GM18507 (cell line): ENCODE data around the gene PEX14.

ENCODE experiments used
- DNase-seq: peaks from one replicate; pipeline ENCODE4 v3.0.0; 2011; ENCODE audit warnings: low read depth; ENCODE audit not compliant: insufficient read length; ENCODE audit errors: extremely low spot score
- FAIRE-seq: peaks from 2 replicates; lab custom pipeline; 2011; peaks lifted over from hg19 to GRCh38; lab: Jason Lieb, UNC

Gene PEX14

DNA sequence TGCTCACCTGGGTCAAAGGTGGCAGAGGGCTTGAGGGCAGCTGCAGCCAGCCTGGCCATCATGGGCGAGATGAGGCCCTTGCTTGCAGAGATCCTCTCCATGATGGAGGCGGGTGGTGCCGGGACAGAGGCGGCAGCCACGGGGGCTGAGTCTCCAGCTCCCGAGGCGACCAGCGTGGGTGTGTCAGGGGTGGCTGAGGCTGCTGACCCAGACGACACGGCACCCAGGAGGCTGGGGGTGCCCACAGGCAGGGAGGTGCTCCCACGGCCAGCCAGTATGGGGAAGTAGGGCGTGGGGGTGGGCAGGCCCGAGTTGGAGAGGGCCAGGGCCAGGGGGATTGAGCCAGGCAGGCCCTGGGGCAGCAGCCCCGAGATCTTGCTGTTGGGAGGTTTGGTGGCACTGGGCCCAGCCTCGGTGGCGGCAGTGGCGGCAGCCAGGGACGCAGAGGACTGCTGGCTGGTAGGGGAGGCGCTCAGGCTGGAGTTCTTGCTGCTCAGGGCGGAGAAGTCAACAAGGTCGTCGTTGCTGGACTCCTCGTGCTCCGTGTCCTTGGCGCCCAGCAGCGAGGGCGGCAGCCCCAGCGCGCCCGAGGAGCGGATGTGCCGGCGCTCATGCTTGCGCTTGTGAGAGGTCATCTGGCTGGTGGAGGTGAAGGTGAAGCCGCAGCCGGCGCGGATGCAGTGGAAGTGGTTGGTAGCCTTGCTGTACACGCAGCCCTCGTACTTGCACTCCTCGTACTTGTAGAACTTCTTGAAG lies 178.8 kb downstream of the PEX14 start:
- DNase-seq (no peak), FAIRE-seq (no peak)

DNA sequence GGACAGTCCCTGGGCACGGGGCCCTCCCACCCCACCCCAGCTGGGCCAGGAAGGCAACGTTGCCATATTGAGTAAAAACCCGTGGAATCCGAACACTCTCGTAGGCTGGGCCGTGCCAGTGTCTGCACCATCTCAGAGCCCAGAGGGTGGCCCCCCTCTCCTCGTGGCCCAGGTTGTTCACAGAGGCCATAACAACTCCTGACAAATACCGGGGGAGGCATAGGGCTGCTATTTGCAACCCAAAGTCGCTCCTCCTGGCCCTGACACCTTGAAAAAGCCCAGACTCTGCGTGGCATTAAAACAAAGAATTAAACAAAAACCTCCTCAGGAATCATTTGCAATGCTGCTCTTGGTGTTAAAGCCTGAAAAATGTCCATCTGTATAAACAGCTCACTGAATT lies 180.3 kb downstream of the PEX14 start:
- no peak for DNase-seq
- FAIRE-seq = no peak

DNA sequence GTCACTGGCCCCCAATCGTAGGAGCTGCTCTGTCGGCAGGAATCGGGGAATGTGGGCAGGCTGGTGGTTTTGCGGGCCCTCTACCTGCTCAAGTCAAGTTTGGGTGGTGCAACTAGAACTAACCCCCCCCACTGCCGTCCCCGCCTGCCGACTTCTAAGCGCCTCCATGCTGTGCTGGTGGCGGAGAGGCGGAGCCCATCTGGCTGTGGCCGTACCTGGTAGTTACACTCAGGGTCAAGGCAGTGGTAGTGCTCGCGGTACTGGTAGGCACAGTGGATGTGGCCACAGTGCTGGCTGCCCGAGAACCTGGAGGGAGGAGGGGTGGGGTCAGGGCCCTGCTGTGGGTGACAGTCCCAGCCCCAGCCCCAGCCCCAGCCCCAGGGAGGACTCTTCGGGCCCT lies 181.7 kb downstream of the PEX14 start:
- DNase-seq (no peak), FAIRE-seq (no peak)

DNA sequence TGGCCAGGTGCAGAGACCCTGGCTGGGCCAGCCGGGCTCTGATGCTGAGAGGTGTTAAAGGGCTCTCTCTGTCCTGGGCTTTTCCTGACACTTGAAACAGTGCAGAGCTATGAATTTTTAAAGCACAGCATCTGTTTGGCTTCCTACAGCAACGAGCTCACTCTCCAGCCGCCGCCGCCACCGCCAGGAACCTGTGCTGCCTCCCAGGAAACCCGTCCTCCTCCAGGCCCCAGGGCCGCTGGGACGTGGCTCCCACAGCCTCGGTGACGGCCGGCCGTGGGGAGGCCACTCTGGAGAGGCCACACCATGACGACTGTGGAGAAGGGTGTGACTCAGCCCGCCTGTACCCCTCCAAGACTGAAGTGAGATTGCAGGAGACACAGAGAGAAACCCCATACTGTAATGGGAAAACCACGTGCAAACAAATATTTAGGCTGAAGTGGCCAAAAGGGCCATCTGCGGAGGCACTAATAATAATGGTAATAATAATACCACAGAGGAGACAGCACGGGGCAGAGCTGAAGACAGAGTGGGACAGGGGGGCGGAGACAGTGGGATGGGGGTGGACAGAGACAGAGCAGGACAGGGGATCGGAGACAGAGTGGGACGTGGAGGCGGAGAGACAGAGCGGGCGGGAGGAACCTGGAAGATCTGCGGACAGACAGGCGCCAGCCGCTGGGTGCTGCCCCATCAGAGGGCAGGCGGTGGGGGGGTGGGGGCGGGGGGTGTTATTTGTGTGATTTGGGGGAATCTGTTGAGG lies 182.5 kb downstream of the PEX14 start:
- no peak for FAIRE-seq
- no peak for DNase-seq

DNA sequence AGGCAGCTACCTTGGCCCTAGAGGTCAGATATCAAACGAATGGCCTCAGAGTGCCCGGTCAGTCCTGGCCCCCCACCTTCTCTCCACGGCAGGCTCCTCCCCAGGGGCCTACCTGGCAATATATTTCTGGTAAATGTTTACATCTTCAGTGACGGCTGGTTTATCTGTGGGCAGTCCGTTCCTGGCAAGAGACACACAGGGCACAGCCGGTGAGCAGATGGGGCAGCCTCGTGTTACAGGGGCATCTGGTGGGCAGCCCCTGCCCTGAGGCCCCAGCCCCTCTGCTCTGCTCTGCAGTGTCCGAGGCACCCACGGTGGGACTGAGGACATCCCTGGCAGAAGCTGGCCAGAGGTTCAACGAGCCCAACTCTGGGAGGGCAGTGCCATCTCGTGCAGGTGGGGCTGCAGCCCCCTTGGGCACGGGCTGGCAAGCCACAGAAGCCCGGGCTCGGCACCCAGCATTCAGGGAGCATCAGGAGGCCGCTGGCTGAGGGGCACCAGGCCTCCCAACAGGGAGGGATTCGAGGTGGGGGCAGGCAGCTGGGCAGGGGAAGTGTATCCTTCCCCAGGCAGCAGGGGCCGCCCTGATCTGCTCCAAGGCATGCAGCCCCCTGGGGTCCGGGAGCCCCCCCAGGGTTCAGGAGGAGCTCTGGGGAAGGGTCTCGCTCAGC lies 183.8 kb downstream of the PEX14 start:
- no peak for DNase-seq

DNA sequence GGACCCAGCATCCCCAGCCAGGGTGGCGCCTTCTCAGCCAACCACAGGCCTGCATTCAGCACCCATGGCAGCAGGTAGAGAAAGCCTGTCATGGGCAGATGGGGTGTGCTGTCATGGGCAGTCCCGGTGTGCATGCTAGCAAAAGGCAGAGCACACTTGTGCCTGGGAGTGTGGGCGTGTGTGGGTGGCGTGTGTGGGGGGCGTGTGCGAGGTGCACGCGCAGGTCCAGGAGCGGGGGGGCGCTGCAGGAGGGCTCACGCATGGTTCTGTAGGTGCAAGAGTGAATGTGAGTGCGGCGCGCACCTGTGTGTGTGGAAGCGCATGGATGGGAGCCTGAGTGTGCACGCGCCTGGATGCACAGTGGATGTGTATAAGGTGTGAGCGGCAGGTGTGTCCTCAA lies 184.5 kb downstream of the PEX14 start:
- DNase-seq (no peak), FAIRE-seq (no peak)

More for the DNA sequence above, 183.8 kb downstream of the PEX14 start:
- no peak for FAIRE-seq

DNA sequence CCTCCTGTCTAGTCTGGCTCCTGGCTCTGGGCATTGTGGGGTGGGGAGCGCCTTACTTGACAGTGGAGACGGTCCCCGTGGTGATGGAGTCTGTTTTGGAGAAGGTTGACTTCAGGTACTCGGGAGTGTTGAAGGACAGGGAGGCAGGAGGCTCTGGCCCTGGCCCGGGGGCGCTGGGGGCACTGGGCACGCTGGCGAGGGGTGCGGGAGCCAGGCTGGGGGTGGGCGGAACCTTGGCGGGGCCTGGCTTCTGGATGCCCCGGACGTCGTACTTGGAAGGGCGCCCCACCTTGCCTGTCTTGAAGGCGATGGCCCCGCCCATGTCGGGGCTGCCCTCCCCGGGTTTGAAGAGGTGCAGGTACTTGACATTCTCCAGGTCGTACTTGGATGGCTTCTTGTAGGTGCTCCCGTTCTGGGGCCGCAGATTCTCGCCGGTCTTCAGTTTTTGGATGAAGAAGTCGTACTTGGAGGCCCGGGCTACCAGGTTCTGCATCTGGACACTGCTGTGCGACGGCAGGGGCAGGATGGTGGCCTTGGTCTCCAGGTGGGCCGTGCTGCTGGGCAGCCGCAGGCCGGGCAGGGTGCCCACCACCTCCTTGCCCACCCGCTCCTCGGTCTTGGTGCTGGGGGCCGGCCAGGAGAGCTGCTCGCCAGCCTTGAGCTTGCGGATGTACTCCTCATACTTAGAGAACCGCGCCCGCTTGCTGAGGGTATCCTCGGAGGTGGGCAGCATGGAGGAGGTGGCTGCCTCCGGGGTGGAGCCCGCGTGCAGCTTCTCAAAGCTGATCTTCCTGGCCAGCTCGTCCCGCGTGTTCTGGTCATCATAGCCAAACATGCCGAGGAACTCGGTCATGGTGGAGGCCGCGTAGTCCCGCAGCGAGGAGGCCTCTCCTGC lies 185.1 kb downstream of the PEX14 start:
- DNase-seq (no peak), FAIRE-seq (no peak)

DNA sequence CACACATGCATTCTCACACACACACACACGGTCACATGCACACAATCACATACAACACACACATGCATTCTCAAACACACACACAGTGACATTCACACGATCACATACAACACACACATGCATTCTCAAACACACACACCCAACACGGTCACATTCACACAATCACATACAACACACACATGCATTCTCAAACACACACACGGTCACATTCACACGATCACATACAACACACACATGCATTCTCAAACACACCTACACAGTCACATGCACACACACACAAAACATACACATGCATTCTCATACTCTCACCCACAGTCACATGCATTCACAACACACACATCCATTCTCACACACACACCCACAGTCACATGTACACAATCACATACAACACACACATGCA lies 186.7 kb downstream of the PEX14 start:
- DNase-seq (no peak), FAIRE-seq (no peak)

DNA sequence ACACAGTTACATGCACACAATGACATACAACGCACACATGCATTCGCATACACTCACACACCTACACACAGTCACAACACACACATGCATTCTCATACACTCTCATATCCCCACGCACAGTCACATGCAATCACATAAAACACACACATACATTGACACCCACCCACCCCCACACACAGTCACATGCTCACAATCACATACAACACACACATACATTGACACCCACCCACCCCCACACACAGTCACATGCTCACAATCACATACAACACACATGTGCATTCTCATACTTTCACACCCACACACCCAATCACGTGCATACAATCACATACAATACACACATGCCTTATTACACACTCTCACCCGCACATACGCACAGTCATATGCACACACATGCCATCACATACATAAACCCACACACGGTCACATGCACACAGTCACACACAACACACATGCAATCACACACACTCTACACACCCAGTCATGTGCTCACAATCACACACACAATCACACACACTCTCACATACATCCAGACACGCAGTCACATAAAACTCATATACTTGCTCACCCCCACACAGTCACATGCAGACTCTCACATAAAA lies 187.4 kb downstream of the PEX14 start:
- DNase-seq (no peak), FAIRE-seq (no peak)

DNA sequence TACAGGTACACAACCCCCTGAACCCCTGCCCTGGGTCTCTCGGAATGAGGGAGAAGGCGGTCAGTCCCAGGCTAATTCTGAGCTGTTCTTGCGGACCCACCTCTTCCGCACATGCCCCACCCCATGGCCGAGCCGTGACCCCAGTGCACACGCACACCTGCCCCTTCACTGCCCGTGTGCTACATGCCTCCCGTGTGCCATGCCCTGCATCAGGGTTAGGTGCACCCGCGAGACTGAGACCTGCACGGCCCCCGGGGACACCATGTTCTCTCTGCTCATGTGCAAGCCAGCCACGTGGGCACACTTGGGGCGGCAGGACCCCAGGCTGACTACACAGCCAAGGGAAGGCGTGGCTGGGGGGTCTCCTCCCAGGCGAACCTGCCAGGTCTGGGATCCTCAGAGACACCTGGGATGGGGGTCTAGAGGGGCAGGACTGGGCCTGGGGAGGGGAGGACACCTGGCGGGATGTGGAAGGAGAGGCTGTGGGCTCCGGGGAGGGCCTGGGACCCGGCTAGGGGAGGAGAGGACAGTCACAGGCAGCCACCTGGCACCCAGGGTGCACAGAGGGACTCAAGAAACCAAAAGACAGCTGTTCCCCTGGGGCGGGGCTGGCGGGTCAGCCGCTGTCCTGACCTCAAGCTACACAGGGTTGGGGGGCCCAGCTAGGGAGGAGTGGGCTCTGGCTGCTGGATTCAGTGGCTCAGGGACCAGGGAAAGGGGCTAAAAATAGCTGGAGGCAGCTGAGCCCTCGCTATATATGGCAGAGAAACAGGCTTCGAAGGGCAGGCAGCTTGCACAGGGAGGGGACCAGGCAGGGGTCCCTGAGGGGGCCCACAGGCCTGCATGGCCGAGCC lies 188.3 kb downstream of the PEX14 start:
- DNase-seq (no peak), FAIRE-seq (no peak)

DNA sequence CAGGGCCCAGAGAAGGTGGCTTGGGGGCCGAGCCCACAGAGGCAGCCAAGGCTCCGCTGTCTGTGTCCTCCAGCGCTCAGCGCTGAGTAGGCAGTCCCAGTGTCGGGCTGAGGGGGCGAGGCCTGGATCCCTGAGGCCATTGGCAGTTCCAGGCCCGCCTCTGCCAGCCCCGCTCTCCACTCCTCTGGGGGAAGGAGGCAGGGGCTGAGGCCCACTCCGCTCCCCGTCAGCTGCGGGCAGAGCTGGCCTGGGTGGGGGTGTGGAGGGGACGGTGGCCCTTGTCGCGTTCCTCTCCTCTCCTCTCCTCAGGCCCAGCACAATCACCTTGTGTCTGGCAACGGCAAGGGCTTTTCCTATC lies 188.9 kb downstream of the PEX14 start:
- no peak for DNase-seq
- FAIRE-seq = no peak

DNA sequence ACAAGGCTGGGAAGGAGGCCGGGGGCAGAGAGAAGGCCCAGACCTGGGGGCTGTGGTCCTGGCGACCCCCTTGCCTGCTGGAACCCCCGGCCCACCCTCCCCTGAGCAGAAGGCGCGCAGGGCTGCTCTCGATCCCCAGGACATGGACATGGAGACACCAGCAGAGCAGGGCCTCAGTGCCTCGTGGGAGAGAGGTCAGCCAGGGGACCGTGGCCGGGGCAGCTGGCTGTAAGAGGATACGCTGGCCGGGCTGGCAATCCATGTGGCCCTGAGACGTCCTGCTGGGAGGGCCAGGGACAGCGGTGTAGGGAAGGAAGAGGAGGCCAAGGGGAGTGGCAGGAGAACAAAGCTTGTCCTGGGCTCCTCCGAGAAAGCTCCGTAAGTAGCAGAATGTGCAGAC lies 189.5 kb downstream of the PEX14 start:
- FAIRE-seq = no peak
- DNase-seq = no peak

DNA sequence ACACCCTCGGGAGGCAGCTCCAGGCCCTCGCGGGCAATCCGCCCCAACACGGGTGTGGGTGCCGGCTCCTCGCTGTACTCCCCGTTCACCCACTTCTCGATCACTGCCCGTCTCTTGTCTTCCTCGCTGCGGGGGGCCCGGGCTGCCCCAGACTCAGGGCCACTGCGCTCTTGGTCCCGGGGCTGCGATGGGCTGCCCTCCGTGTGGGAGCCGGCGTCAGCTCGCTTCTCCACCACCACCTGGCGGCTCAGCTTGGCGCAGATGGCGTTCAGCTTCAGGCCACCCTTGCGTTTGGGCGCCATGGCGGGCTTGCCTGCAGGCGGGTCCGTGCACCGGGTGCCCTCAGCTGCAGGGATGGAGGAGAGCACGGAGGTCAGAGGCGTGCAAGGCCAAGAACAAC lies 190.5 kb downstream of the PEX14 start:
- DNase-seq = no peak
- no peak for FAIRE-seq

DNA sequence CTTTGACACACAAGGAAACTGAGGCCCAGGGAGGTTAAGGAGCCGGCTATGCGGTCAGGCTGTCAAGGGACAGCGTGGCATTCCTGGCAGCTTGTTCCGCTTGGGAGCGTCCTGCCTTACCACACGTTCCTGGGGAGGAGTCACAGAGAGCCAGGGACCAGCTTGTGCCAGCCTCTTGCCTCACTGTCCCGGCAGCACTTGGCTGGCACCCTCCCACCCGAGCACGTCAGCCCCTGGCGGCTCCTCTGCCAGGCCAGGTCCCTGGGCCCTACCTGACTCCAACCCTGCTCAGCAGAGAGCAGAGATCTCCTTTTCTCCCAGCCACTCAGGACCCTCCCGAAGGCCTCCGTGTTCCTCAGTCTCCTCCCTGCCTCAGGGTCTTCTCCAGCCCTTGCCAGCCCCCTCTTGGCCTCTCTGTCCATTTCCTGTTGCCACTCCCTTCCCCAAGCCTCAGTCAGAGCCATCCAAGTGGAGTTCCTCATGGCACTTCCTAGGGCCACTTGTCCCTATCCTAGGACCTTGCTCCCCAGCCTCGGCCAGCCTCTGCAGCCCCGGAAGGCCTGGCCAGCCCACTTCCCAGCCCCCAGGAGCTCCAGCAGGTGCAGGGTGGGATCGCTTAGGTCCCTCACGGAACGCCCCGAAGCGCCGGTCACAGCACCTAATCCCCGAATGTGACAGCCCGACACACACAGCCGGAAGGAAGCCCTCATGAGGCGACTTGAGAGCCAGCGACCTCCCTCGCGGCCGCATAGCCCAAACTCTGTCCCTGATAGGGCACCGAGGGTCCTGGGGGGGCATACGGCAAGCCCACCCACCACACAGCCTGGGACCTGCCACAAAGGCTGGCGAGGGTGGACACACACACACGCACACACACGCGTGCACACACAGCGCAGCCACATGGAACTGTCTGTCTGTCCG lies 191.4 kb downstream of the PEX14 start:
- DNase-seq (no peak), FAIRE-seq (no peak)

DNA sequence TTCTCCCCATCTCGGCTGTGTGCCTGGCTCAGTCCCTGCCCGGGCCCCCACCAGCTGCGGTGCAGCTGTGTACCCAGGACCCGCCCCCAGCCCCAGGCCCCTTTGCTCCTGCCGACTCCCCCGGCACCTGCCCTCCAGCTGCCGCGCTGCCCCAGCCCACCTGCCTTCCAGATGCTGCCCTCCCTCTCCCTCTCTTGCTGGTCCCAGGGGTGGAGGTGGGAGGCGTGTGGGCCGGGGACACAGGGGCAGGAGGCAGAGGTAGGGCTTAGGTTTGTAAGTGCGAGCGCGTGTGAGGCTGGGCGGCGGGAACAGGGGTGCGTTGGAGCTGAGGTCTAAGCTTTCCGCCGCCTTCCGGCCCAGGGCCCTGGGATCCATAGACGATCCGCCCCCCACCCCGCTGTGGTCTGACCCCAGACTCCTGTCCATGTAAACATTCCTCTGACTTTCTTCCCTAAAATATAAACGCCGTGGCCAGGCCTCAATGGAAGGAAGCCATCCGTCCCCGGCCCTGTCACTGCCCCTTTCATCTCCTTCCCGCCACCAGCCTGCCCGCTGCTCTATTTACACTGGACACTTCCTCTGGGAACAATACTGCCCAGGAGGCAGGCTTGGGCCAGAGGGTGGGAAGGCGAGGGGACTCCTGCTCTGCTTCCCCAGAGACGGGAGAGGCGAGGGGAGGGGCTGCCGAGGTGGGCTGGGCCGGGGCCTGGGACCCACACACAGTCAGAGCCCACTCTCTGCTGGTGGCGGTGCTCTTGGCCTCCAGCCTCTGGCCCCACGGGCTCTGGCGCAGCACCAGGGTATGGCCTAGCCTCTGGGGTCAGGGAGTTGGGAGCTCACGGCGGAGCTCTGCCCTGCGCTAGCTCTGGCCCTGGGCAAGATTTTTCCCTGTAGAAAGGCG lies 193.4 kb downstream of the PEX14 start:
- FAIRE-seq (no peak), DNase-seq (no peak)

DNA sequence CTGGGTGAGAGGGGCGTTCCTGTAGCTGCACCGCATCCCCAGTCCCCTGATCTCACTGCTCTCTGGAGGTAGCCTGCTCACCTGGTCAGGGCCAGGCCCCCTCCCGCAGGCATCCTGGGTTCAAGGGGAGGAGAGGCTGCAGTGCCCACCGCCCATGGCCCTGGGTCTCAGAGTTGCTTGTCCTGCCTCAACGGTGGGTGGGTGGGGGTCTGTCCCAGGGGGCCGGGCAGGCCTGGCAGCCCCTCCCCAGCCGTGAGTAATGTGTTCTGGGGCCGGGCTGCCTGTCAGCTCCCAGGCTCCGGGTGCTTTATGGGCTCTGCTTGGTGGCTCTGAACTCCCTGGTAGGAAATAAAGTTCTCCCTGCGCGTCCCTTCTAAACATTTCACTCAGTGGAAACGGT lies 194.8 kb downstream of the PEX14 start:
- no peak for FAIRE-seq
- no peak for DNase-seq

DNA sequence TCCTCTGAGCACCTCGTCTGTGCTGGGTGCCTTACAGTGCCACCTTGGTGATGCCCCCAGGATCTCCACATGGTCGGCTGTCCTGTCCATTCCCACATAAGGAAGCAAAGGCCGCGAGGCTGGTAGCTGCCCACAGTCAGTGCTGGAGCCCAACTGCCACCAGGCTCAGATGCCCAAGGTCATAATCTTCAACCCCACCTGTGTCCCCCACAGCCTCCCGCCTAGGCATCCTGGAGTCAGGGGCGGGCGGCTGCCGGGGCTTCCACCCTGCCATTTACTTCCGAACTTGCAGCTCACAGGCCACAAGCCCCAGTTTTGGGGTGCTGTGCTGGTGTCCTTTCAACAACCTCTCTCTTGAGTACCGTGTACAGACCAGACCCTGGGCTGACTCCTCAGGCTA lies 195.4 kb downstream of the PEX14 start:
- FAIRE-seq (no peak), DNase-seq (no peak)
